GM21717 (cell line): Measurements from ENCODE around the gene CBFA2T2.
"Not testable (repeated sequence)": the region's sequence is repeated elsewhere in the genome, so short reads cannot be mapped to it uniquely, and the experiment has no call there.

Experiments
- ATAC-seq: cut with Tn5 transposase; IDR thresholded peaks from one replicate; pipeline ENCODE4 v1.9.1; 2021; ENCODE audit warnings: mild to moderate bottlenecking, moderate library complexity; ENCODE audit not compliant: unreplicated experiment

CBFA2T2 gene

GRCh38 chr20:33611106-33611505, 121.2 kb downstream of the CBFA2T2 start:
- ATAC-seq: no peak

DNA sequence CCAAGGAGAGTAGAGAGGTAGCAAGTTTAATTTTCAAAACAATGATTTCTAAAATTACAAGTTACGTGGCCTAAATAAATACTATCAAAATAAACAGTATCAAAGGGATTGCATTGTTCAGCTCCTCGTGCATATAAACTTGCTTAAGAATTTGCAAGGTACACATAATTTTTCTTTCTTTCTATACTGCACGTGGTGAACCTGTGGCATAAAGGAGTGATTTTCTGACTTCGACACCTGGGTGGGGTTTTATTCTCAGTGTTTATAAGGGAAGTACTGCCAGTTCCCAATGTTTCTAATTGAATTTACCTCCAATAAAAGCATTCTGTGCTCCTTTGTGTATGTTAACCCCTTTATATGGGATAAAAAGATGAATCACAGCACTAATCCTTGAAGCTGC, 122.1 kb downstream of the CBFA2T2 start:
- no peak for ATAC-seq

GRCh38 chr20:33621717-33622400, 132.0 kb downstream of the CBFA2T2 start:
- ATAC-seq: no peak

DNA sequence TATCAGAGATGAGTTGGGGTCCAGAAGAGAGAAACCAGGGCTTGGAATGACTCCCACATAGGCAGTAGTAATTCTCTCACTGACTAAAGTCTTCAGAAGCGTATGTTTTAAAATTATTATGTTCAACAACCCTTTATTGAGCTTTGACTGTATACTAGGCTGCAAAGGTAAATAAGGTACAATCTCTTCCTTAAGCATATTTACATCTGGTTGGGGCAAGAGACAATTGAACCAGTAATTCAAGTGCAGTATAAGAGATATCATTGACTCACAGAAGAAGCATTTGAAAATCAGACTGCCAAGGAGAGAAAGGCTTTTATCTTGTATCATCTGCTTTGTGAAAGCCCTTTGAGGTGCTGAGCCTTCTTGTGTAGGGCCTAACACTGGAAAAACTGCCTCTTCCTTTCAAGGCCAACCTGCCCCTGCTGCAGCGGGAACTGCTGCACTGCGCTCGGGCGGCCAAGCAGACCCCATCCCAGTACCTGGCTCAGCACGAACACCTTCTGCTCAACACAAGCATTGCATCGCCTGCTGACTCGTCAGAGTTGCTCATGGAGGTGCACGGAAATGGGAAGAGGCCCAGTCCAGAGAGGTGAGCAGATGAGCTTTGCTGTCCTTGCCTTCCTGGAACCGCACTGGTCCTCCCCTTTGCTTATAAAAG, 132.9 kb downstream of the CBFA2T2 start:
- ATAC-seq: no peak

GRCh38 chr20:33624399-33624798, 134.5 kb downstream of the CBFA2T2 start:
- no peak for ATAC-seq

GRCh38 chr20:33626190-33626589, 136.3 kb downstream of the CBFA2T2 start:
- ATAC-seq: no peak

- no peak for ATAC-seq
These were observed 137.8 kb downstream of the CBFA2T2 start for GRCh38 chr20:33627577-33628216.

DNA sequence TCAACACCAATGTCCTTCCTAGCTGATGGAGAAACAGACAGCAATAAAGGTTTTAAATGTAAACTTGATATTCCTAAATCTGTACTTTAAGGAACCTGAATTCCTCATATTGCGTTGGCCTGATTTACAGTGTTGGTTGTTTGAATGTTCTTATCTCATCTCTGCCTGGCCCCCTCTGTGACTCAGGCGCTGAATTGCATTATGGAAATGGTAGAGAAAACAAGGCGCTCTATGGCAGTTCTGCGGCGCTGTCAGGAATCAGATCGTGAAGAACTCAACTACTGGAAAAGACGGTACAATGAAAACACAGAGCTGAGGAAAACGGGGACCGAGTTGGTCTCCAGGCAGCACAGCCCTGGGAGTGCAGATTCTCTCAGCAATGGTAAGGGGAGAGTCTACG, 139.6 kb downstream of the CBFA2T2 start:
- no peak for ATAC-seq

DNA sequence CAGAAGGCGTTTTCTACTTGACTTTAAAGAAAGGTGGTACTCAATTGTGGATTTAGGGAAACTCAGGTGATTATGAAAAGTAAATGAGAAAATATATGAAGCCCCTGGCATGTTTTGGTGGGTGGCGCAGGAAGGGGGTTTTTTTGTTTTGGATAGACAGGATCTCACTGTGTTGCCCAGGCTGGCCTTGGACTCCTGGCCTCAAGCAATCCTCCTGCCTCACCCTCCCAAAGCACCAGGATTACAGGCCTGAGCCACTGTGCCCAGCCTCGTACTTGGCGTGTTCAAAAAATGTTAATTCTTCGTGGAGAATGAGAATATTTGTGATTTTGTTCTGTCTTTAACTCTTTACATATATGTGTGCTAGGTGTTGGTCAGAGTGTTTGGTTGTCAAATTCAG, 140.1 kb downstream of the CBFA2T2 start:
- no peak for ATAC-seq

GRCh38 chr20:33630507-33630906, 140.6 kb downstream of the CBFA2T2 start:
- ATAC-seq: no peak

GRCh38 chr20:33631910-33632309, 142.0 kb downstream of the CBFA2T2 start:
- ATAC-seq: not testable (repeated sequence)

DNA sequence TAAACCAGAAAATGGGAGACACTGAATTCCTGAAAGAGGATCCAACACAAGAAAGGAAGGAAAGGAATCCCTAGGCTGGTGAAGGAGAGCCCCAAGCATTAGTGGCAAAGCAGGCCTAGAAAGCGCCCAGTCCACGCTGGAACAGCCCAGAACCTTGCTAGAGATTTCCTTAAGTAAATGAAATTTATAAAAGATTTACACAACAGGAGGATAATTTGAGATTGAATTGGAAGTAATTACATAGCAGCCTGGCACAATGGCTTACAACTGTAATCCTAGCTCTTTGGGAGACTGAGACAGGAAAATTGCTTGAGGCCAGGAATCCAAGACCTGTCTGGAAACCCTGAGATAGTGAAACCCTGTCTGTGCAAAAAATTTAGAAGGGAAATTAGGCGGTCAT, 145.4 kb downstream of the CBFA2T2 start:
- ATAC-seq: no peak

GRCh38 chr20:33636776-33637175, 146.9 kb downstream of the CBFA2T2 start:
- no peak for ATAC-seq

DNA sequence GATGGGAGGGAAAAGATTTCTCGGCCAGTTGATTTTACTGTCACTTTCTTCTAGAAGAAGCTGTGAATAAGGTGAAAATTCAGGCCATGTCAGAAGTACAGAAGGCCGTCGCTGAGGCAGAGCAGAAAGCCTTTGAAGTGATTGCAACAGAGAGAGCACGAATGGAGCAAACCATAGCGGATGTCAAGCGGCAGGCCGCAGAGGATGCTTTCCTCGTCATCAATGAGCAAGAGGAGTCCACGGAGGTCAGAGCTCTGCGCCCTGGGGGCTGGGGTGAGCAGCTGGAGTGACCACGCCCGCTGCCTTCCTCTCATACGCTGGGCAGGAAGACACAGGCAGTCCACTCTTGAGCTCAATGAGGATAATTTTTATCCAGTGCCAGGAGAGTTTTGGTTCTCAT, 150.4 kb downstream of the CBFA2T2 start:
- no peak for ATAC-seq

- no peak for ATAC-seq
These were observed 154.6 kb downstream of the CBFA2T2 start for GRCh38 chr20:33644313-33645071.

GRCh38 chr20:33645072-33645358, 155.1 kb downstream of the CBFA2T2 start:
- ATAC-seq: no peak

DNA sequence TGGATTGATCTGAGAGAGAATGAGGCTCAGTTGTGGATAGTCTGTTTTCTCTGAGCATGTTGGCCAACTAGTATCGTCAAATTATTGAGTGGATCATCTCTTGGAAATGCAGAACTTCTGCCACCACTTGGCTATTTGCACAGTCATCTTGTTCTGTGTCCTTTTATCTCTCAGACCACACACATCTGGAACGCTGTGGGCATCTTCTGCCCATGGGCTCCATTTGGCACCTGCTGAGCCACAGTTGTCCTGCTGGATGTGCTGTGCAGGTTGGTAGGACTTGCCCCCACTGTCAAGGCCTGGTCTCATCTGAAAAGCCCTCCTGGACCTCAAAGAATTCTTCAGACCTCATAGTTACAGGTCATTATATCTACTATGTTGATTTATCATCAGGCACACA, 155.5 kb downstream of the CBFA2T2 start:
- no peak for ATAC-seq

DNA sequence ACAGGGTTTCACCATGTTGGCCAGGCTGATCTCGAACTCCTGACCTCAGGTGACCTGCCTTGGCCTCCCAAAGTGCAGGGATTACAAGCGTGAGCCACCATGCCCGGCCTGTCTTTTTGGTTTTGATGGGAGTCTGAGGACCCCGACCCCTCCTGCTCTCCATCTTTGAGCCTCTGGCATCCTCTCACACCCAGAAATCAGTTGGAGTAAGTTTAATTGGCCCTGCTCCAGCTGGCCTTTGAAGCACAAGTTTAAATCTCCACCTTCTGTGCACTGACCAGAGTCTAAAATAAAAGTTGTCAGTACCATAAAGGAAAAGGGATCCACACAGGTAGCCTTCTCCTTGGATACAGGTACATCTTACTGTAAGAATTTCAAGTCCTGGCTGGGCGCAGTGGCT, 156.3 kb downstream of the CBFA2T2 start:
- no peak for ATAC-seq

DNA sequence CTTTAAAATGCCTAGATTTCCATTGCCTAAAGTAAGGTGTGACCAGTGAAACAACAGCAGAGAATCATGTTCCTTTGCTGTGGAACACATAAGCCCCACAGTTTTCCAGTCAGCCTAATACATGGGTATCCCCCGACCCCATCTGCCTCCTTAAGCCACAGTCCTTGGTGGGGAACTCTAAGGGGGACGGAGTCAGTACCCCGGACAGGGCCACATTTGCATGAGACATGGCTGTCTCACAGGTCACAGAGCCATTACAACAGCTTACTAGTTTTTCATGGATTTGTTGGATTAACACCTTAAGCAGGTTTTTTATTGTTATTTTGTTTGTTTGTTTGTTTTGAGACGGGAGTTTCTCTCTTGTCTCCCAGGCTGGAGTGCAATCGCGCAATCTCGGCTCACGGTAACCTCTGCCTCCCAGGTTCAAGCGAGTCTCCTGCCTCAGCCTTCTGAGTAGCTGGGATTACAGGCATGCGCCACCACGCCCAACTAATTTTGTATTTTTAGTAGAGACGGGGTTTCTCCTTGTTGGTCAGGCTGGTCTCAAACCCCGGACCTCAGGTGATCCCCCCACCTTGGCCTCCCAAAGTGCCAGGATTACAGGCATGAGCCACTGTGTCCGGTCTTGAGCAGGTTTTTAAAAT, 157.2 kb downstream of the CBFA2T2 start:
- ATAC-seq: not testable (repeated sequence)

GRCh38 chr20:33647603-33648395, 157.9 kb downstream of the CBFA2T2 start:
- peak; percentile 47 for ATAC-seq
